ENCODE measurements around the gene CYP4F8. TPM values are rescaled to one million over a fixed set of nuclear protein-coding genes. Genes with fewer than 3 reads are reported as not detected.
"Not testable (repeated sequence)": the region's sequence is repeated elsewhere in the genome, so short reads cannot be mapped to it uniquely, and the experiment has no call there.

Gene CYP4F8
- total and polyA plus RNA-seq, 9 of the 15 experiments (the other 6 are each of a cell fraction or from before 2014, with no cell fraction given), result not detected

- not testable (repeated sequence) for ATAC-seq
Measured at GRCh38 chr19:15607978-15608925, 6.8 kb upstream of the CYP4F8 start.

GRCh38 chr19:15609261-15609660 is 5.8 kb upstream of the CYP4F8 start:
- Histone ChIP-seq H3K9me1 (ENCODE audit: control insufficient read depth, insufficient read depth, low read length) (no peaks in the 10 kb centered on the region), H3K9ac (ENCODE audit: insufficient read depth in 1 of 2, low read depth in 2 of 2, low read length in 2 of 2) (no peak overlapping the region), H3K4me2 (ENCODE audit: insufficient read depth, low read length) (no peak overlapping the region), H3K4me1 (replicated peaks in 1 of 2; ENCODE audit: control insufficient read depth in 2 of 2, insufficient read depth in 2 of 2, low read length in 2 of 2) (peaks cover 0 to 8% of the 10 kb centered on the region in 2 experiments; a peak in 2 of 5 replicates), H3K27me3 (ENCODE audit: control insufficient read depth in 2 of 2, insufficient read depth in 2 of 2, low read length in 2 of 2) (peaks cover 0 to 6% of the 10 kb centered on the region in 2 experiments; a peak in 2 of 5 replicates), H3K36me3 (ENCODE audit: control insufficient read depth, insufficient read depth, low read length) (no peaks in the 10 kb centered on the region), H3K9me3 (replicated peaks; ENCODE audit: control insufficient read depth, insufficient read depth, low read depth, low read length) (no peaks in the 10 kb centered on the region), H3K79me2 (ENCODE audit: control insufficient read depth, insufficient read depth, low read length) (no peaks in the 10 kb centered on the region), H3K27ac (ENCODE audit: extremely low read depth, low read depth, low read length) (no peak overlapping the region), H4K20me1 (replicated peaks; ENCODE audit: control insufficient read depth, insufficient read depth, low read length) (no peaks in the 10 kb centered on the region; the same call in 1 of the 2 replicates), H3K4me3 (no peak overlapping the region), H2AFZ (ENCODE audit: low read depth, low read length) (no peak overlapping the region)
- TF ChIP-seq SIX5 (IDR thresholded peaks at IDR 0.05; ENCODE audit: borderline replicate concordance in 1 of 2, insufficient read depth in 1 of 2, low read depth in 1 of 2, low read length in 2 of 2) (no peak), ATF3 (IDR thresholded peaks at IDR 0.05) (peak; percentile 29), ATF3 (CRISPR knock-in tag; conservative IDR thresholded peaks at IDR 0.05) (no peak), ATF7 (IDR thresholded peaks at IDR 0.05) (peak; percentile 64; the same call in 1 of the 2 replicates)
- in situ Hi-C loops (cut with MboI), result loop anchor here (25.0 kb wide), 1 partner anchor 778 kb away; no protein-coding TSS in a partner anchor
- no peak for DNase-seq (ENCODE audit: extremely low read depth in 1 of 4, low spot score in 3 of 4)
- no TSS peak for BruUV-seq (replicated peaks)
- no peak for FAIRE-seq
- no peak for ATAC-seq
- intact Hi-C loops (cut with micrococcal nuclease), result no loop called here
- ChIA-PET POLR2A (interaction anchor here (0.8 kb wide), 1 partner anchor 13 kb away, joined by 3 read pairs; no protein-coding TSS in a partner anchor), CTCF (ENCODE audit: low intra/inter-chr PET ratio) (no interaction called here)
- WGBS (ENCODE audit: insufficient coverage, low coverage, missing lambda C conversion rate), result 1% methylated on average over 8 of the region's 8 CpGs

More at GRCh38 chr19:15607978-15608925, 6.8 kb upstream of the CYP4F8 start:
- H3K36me3 ChIP-seq (ENCODE audit: control insufficient read depth, insufficient read depth, low read length); H3K27ac ChIP-seq (ENCODE audit: extremely low read depth, low read depth, low read length); BruUV-seq (replicated peaks); H2AFZ ChIP-seq (ENCODE audit: low read depth, low read length); H3K4me3 ChIP-seq; H4K20me1 ChIP-seq (replicated peaks; ENCODE audit: control insufficient read depth, insufficient read depth, low read length); CTCF ChIA-PET (ENCODE audit: low intra/inter-chr PET ratio); POLR2A ChIA-PET; FAIRE-seq; intact Hi-C loops (cut with micrococcal nuclease); DNase-seq (ENCODE audit: extremely low read depth in 1 of 4, low spot score in 3 of 4); H3K27me3 ChIP-seq (ENCODE audit: control insufficient read depth in 2 of 2, insufficient read depth in 2 of 2, low read length in 2 of 2); H3K4me1 ChIP-seq (replicated peaks in 1 of 2; ENCODE audit: control insufficient read depth in 2 of 2, insufficient read depth in 2 of 2, low read length in 2 of 2); H3K9me1 ChIP-seq (ENCODE audit: control insufficient read depth, insufficient read depth, low read length); H3K9me3 ChIP-seq (replicated peaks; ENCODE audit: control insufficient read depth, insufficient read depth, low read depth, low read length); H3K9ac ChIP-seq (ENCODE audit: insufficient read depth in 1 of 2, low read depth in 2 of 2, low read length in 2 of 2); H3K79me2 ChIP-seq (ENCODE audit: control insufficient read depth, insufficient read depth, low read length); H3K4me2 ChIP-seq (ENCODE audit: insufficient read depth, low read length): not testable (repeated sequence)
- in situ Hi-C loops (cut with MboI), result loop anchor here (25.0 kb wide), 1 partner anchor 779 kb away; no protein-coding TSS in a partner anchor
- 22% methylated on average over 24 of the region's 27 CpGs for WGBS (ENCODE audit: insufficient coverage, low coverage, missing lambda C conversion rate)
